HepG2 (cell line): ENCODE measurements around the gene ACYP2. TPM values are rescaled to one million over a fixed set of nuclear protein-coding genes. Genes with fewer than 3 reads are reported as not detected.

Experiments
- ATAC-seq: fragments of 200-7000 bp; cut with Tn5 transposase; 3 replicates; pipeline ENCODE4 v1.9.1; 2020; ENCODE audit warnings: mild to moderate bottlenecking, moderate library complexity
- BruUV-seq: library from RNA; stranded (reverse); fragments of 400-500 nt; replicated peaks from 2 replicates; lab custom pipeline; 2021; lab: Mats Ljungman, UMichigan
- CTCF ChIA-PET: fragments of 300-600 bp; formaldehyde crosslinking; extraction: SDS; loops from one replicate; lab custom pipeline; 2021; ENCODE audit warnings: low total read pairs, inconsistent platforms, low intra/inter-chr PET ratio; lab: Yijun Ruan, JAX
- POLR2A ChIA-PET: fragments of 350-600 bp; sonication (Branson Sonifier 250); formaldehyde crosslinking; loops from one replicate; lab custom pipeline; 2020; ENCODE audit warnings: antibody characterized with exemption, inconsistent platforms; lab: Yijun Ruan, JAX
- DNase-seq: peaks from one replicate; pipeline ENCODE4 v3.0.0-alpha.2; 2015; ENCODE audit warnings: low spot score
- FAIRE-seq: peaks from 3 replicates; lab custom pipeline; 2011; peaks lifted over from hg19 to GRCh38; lab: Jason Lieb, UNC
- H2AFZ ChIP-seq: one replicate; pipeline ENCODE4 v1.6.1; 2011; ENCODE audit warnings: low read length, inconsistent platforms
- H3K27ac ChIP-seq: fragments of 300-600 bp; 3 replicates; pipeline ENCODE4 v1.8.0; 2011; ENCODE audit warnings: mixed run types, mild to moderate bottlenecking, mixed read lengths, low read length, inconsistent platforms; ENCODE audit not compliant: insufficient read depth; ENCODE audit errors: extremely low read length
- H3K27me3 ChIP-seq, 2 experiments: fragments of 200-600 bp in 1 of 2; 2 replicates in 1 of 2; 3 replicates in 1 of 2; pipeline versions ENCODE4 v1.6.0 to v1.8.0; 2011; ENCODE audit warnings: low read length in 2 of 2, mild to moderate bottlenecking in 2 of 2, moderate library complexity in 2 of 2, inconsistent platforms in 1 of 2; ENCODE audit not compliant: insufficient read depth in 2 of 2, control insufficient read depth in 1 of 2
- H3K36me3 ChIP-seq, 2 experiments: fragments of 200-600 bp in 1 of 2; replicated peaks in 1 of 2; 2 replicates in 1 of 2; 3 replicates in 1 of 2; pipeline versions ENCODE4 v1.5.1 to v1.8.0; 2011; ENCODE audit warnings: low read length in 2 of 2, inconsistent platforms in 1 of 2; ENCODE audit not compliant: insufficient read depth in 2 of 2, control insufficient read depth in 1 of 2
- H3K4me1 ChIP-seq: 2 replicates; pipeline ENCODE4 v1.5.1; 2012; ENCODE audit warnings: low read length, inconsistent platforms; ENCODE audit not compliant: insufficient read depth
- H3K4me2 ChIP-seq: 2 replicates; pipeline ENCODE4 v1.6.0; 2011; ENCODE audit warnings: low read depth, low read length, inconsistent platforms
- H3K4me3 ChIP-seq, 3 experiments: fragments of 200-600 bp in 1 of 3; sonication (generic), shearing (Covaris generic) in 1 of 3; replicated peaks in 1 of 3; 2 replicates each; pipeline ENCODE4 v1.5.1; 2011 to 2016; ENCODE audit warnings: low read length in 3 of 3, inconsistent platforms in 2 of 3, low read depth in 2 of 3, mild to moderate bottlenecking in 2 of 3, control low read depth in 1 of 3, mixed read lengths in 1 of 3; ENCODE audit not compliant: insufficient read depth in 1 of 3
- H3K79me2 ChIP-seq: one replicate; pipeline ENCODE4 v1.6.1; 2011; ENCODE audit warnings: low read length, inconsistent platforms; ENCODE audit not compliant: insufficient read depth
- H3K9ac ChIP-seq: 2 replicates; pipeline ENCODE4 v1.6.0; 2011; ENCODE audit warnings: mild to moderate bottlenecking, low read depth, low read length, inconsistent platforms; ENCODE audit not compliant: insufficient read depth
- H3K9me3 ChIP-seq: 2 replicates; pipeline ENCODE4 v1.5.1; 2012; ENCODE audit warnings: mild to moderate bottlenecking, low read length
- H4K20me1 ChIP-seq: 2 replicates; pipeline ENCODE4 v1.6.0; 2011; ENCODE audit warnings: inconsistent platforms, mild to moderate bottlenecking, low read length, moderate library complexity; ENCODE audit not compliant: insufficient read depth
- ATRX ChIP-seq: sonication (generic); formaldehyde crosslinking; IDR thresholded peaks from 2 replicates; pipeline ENCODE4 v1.4.0; 2020; ENCODE audit warnings: missing genetic modification reagents, borderline replicate concordance
- CEBPB ChIP-seq: IDR thresholded peaks from 2 replicates; pipeline ENCODE4 v1.6.1; 2011; ENCODE audit warnings: low read depth, low read length, improper control_type of control experiment, borderline replicate concordance
- EP300 ChIP-seq, 3 experiments: sonication (generic) in 1 of 3; formaldehyde crosslinking in 1 of 3; IDR thresholded peaks; 2 replicates each; pipeline versions ENCODE4 v1.5.1 to v1.6.1; 2011 to 2020; ENCODE audit warnings: low read depth in 2 of 3, low read length in 2 of 3, borderline replicate concordance in 1 of 3, improper control_type of control experiment in 1 of 3, mild to moderate bottlenecking in 1 of 3, missing genetic modification reagents in 1 of 3, moderate library complexity in 1 of 3
- HDAC1 ChIP-seq: sonication (generic); formaldehyde crosslinking; IDR thresholded peaks from 2 replicates; pipeline ENCODE4 v1.5.1; 2020; ENCODE audit warnings: mild to moderate bottlenecking, missing genetic modification reagents
- HOMEZ ChIP-seq: IDR thresholded peaks from 2 replicates; pipeline ENCODE4 v1.6.1; 2016; ENCODE audit warnings: low read depth
- MTF2 ChIP-seq: sonication (generic); formaldehyde crosslinking; IDR thresholded peaks from 2 replicates; pipeline ENCODE4 v1.5.0; 2020; ENCODE audit warnings: missing genetic modification reagents, borderline replicate concordance
- NR2F1 ChIP-seq, 2 experiments: fragments of 450-650 bp in 1 of 2; formaldehyde crosslinking in 1 of 2; IDR thresholded peaks; 2 replicates each; pipeline versions ENCODE4 v1.5.0 to v1.6.1; 2016 to 2020; ENCODE audit warnings: mild to moderate bottlenecking in 1 of 2, missing compliant biosample characterization in 1 of 2, missing genetic modification reagents in 1 of 2, moderate library complexity in 1 of 2
- SIN3A ChIP-seq: IDR thresholded peaks from 2 replicates; pipeline ENCODE4 v1.6.1; 2011; ENCODE audit warnings: low read depth, mild to moderate bottlenecking, control low read depth, low read length, borderline replicate concordance
- ZEB1 ChIP-seq: IDR thresholded peaks from 2 replicates; pipeline ENCODE4 v1.6.1; 2012; ENCODE audit warnings: mild to moderate bottlenecking, low read depth, inconsistent platforms; ENCODE audit not compliant: insufficient replicate concordance
- ZFP36L1 ChIP-seq: sonication (generic); formaldehyde crosslinking; IDR thresholded peaks from 2 replicates; pipeline ENCODE4 v1.8.0; 2022; ENCODE audit warnings: mild to moderate bottlenecking, missing genetic modification reagents, moderate library complexity
- ZNF317 ChIP-seq: sonication (generic); formaldehyde crosslinking; IDR thresholded peaks from 2 replicates; pipeline ENCODE4 v1.5.0; 2020; ENCODE audit warnings: mild to moderate bottlenecking, missing genetic modification reagents
- ZNF484 ChIP-seq: sonication (generic); formaldehyde crosslinking; IDR thresholded peaks from 2 replicates; pipeline ENCODE4 v1.5.1; 2020; ENCODE audit warnings: mild to moderate bottlenecking, low read depth, missing genetic modification reagents, borderline replicate concordance
- ZNF674 ChIP-seq: sonication (generic); formaldehyde crosslinking; IDR thresholded peaks from 2 replicates; pipeline ENCODE4 v1.5.0; 2020; ENCODE audit warnings: low read depth, mild to moderate bottlenecking, missing genetic modification reagents
- ZNF691 ChIP-seq: sonication (generic); formaldehyde crosslinking; IDR thresholded peaks from 2 replicates; pipeline ENCODE4 v1.4.0; 2020; ENCODE audit warnings: missing genetic modification reagents, low read depth, mild to moderate bottlenecking, borderline replicate concordance
- ZNF704 ChIP-seq: sonication (generic); formaldehyde crosslinking; IDR thresholded peaks from 2 replicates; pipeline ENCODE4 v1.8.1; 2023; ENCODE audit warnings: mild to moderate bottlenecking, inconsistent platforms, moderate library complexity, missing genetic modification reagents, borderline replicate concordance
- ZNF788 ChIP-seq: sonication (generic); formaldehyde crosslinking; IDR thresholded peaks from 2 replicates; pipeline ENCODE4 v1.5.0; 2020; ENCODE audit warnings: mild to moderate bottlenecking, missing genetic modification reagents, borderline replicate concordance
- ZSCAN9 ChIP-seq: IDR thresholded peaks from 2 replicates; pipeline ENCODE4 v1.6.1; 2016; ENCODE audit warnings: borderline replicate concordance
- WGBS: methylation state at CpG from one replicate; pipeline ENCODE4 v1.1.6; 2017; ENCODE audit warnings: low lambda C conversion rate; 5-methylcytosine and 5-hydroxymethylcytosine counted together
- in situ Hi-C: cut with HindIII; loops from 2 replicates; pipeline ENCODE4 v1.10.0; 2017; ENCODE audit warnings: low pct_unique_long_range_greater_than_20kb; ENCODE audit not compliant: extremely low pct_ligation_motif_present
- intact Hi-C: fragments of 100-400 bp; cut with micrococcal nuclease; formaldehyde crosslinking; loops from one replicate; pipeline ENCODE4 v1.10.0; 2022; ENCODE audit not compliant: unreplicated experiment
- polyA plus RNA-seq, 8 experiments: library from polyadenylated mRNA; depleted of rRNA in 3 of 8; stranded (reverse) in 7 of 8; unstranded in 1 of 8; fragments of >200 nt; fragmentation: Illumina TruSeq in 4 of 8; extraction: Trizol in 4 of 8; gene quantifications; 2 replicates each; pipeline versions ENCODE4 v1.2.1 to v1.2.3, GENCODE V29; 2011 to 2016; ENCODE audit warnings: low read depth in 4 of 8, missing spikeins in 1 of 8, mixed read lengths in 1 of 8; ENCODE audit not compliant: insufficient read depth in 1 of 8
- total RNA-seq, 5 experiments: library from RNA; depleted of rRNA; stranded (reverse); fragments of >200 nt; fragmentation: Illumina TruSeq; extraction: Trizol; gene quantifications; 2 replicates each; pipeline ENCODE4 v1.2.3, GENCODE V29; 2016; ENCODE audit warnings: low read depth in 1 of 5
- TF ChIP-seq, protein P1 (sequence below): sonication (generic); formaldehyde crosslinking; IDR thresholded peaks from 2 replicates; pipeline ENCODE4 v1.4.0; 2020; ENCODE audit warnings: missing genetic modification reagents

ACYP2 gene
- total and polyA plus RNA-seq, 2 of the 13 experiments (the other 11 are each of a cell fraction or from before 2014, with no cell fraction given), result 12.3 to 12.7 TPM

- peak overlapping the region; percentile 94 for H3K27ac ChIP-seq
- ChIA-PET CTCF (no interaction called here), POLR2A (interaction anchor here (0.8 to 1.9 kb wide), 5 partner anchors 8 to 146 kb away, joined by 3 to 9 read pairs (median 4); no protein-coding TSS in a partner anchor)
- peak overlapping the region; percentile 73 to 78 (median 75) for H3K4me3 ChIP-seq
- H2AFZ ChIP-seq, result no peak overlapping the region
- intact Hi-C loops (loop anchor here (2.0 kb wide), 2 partner anchors 342 to 388 kb away; partner anchors contain the start of gene SPTBN1), in situ Hi-C loops (loop anchor here (10.0 kb wide), 1 partner anchor 600 kb away; no protein-coding TSS in a partner anchor)
- peak overlapping the region; percentile 82 for H3K4me2 ChIP-seq
- H3K9me3 ChIP-seq, result no peaks in the 10 kb centered on the region
- no peaks in the 10 kb centered on the region for H3K36me3 ChIP-seq
- peak; percentile 24 for DNase-seq
- no peaks in the 10 kb centered on the region for H3K27me3 ChIP-seq
- H3K4me1 ChIP-seq, result peaks cover 18% of the 10 kb centered on the region
- H4K20me1 ChIP-seq, result no peaks in the 10 kb centered on the region
- BruUV-seq, result no TSS peak
- peak overlapping the region; percentile 94 for H3K9ac ChIP-seq
- peak; percentile 3; the same call in 1 of the 3 replicates for ATAC-seq
- peaks cover 7% of the 10 kb centered on the region for H3K79me2 ChIP-seq
- 3% methylated on average over 3 of the region's 3 CpGs for WGBS
- no peak for FAIRE-seq
- TF ChIP-seq HDAC1 (CRISPR knock-in tag), result no peak
- 0 out of 2 replicates have a peak, but pooled peaks have one; percentile 3 for TF ChIP-seq HOMEZ
- no peak for TF ChIP-seq ZSCAN9
- TF ChIP-seq, protein P1, sequence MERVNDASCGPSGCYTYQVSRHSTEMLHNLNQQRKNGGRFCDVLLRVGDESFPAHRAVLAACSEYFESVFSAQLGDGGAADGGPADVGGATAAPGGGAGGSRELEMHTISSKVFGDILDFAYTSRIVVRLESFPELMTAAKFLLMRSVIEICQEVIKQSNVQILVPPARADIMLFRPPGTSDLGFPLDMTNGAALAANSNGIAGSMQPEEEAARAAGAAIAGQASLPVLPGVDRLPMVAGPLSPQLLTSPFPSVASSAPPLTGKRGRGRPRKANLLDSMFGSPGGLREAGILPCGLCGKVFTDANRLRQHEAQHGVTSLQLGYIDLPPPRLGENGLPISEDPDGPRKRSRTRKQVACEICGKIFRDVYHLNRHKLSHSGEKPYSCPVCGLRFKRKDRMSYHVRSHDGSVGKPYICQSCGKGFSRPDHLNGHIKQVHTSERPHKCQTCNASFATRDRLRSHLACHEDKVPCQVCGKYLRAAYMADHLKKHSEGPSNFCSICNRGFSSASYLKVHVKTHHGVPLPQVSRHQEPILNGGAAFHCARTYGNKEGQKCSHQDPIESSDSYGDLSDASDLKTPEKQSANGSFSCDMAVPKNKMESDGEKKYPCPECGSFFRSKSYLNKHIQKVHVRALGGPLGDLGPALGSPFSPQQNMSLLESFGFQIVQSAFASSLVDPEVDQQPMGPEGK (CRISPR knock-in tag), result no peak
- 0 out of 2 replicates have a peak, but pooled peaks have one; percentile 6 for TF ChIP-seq ZFP36L1
- TF ChIP-seq ATRX (CRISPR knock-in tag), result no peak
- TF ChIP-seq ZNF674 (CRISPR knock-in tag), result 0 out of 2 replicates have a peak, but pooled peaks have one; percentile 8
- TF ChIP-seq MTF2 (CRISPR knock-in tag), result no peak
- TF ChIP-seq ZNF704 (CRISPR knock-in tag), result no peak
- TF ChIP-seq ZNF691 (CRISPR knock-in tag), result no peak
- TF ChIP-seq ZEB1, result no peak
- no peak for TF ChIP-seq ZNF484 (CRISPR knock-in tag)
- TF ChIP-seq CEBPB, result peak; percentile 48; the same call in 1 of the 2 replicates
- no peak for TF ChIP-seq SIN3A
- no peak for TF ChIP-seq ZNF788 (CRISPR knock-in tag)
- 0 out of 4 replicates have a peak, but pooled peaks of 1 of the 2 experiments have one; percentile 4 for TF ChIP-seq NR2F1 (CRISPR knock-in tag; IDR thresholded peaks at IDR 0.05)
- TF ChIP-seq EP300 (IDR thresholded peaks at IDR 0.05; ENCODE audit: low read depth in 2 of 2, low read length in 2 of 2), result no peak
- TF ChIP-seq EP300 (CRISPR knock-in tag; IDR thresholded peaks at IDR 0.05; ENCODE audit: borderline replicate concordance), result no peak
- no peak for TF ChIP-seq ZNF317 (CRISPR knock-in tag)
Observed at GRCh38 chr2:54114936-54115283, 505 bp upstream of the ACYP2 start.
